Fibroblast of skin of right biceps (primary cell): Measurements from ENCODE around the gene UGT1A6.
"Not testable (repeated sequence)": the region's sequence is repeated elsewhere in the genome, so short reads cannot be mapped to it uniquely, and the experiment has no call there.

Experiments used
- DNase-seq: peaks from one replicate; pipeline ENCODE4 v3.0.0-alpha.2; 2013

UGT1A6 gene

GRCh38 chr2:233692648-233693047 lies at the start of gene UGT1A6:
TSS of gene UGT1A6 (plus strand) at chr2:233692890. CDS start at chr2:233693005, 115 bp downstream.
- DNase-seq: no peak

- no peak for DNase-seq
Observed at GRCh38 chr2:233643128-233643527, 49.6 kb upstream of the UGT1A6 start.

GRCh38 chr2:233646033-233646432 lies 46.7 kb upstream of the UGT1A6 start:
- DNase-seq: not testable (repeated sequence)

GRCh38 chr2:233650981-233651380 lies 41.7 kb upstream of the UGT1A6 start:
- no peak for DNase-seq

- DNase-seq: no peak
Observed at GRCh38 chr2:233651430-233651829, 41.3 kb upstream of the UGT1A6 start.

GRCh38 chr2:233654501-233654900 lies 38.2 kb upstream of the UGT1A6 start:
- no peak for DNase-seq

GRCh38 chr2:233655043-233655442 lies 37.6 kb upstream of the UGT1A6 start:
- no peak for DNase-seq

- DNase-seq: not testable (repeated sequence)
Observed at GRCh38 chr2:233655943-233656342, 36.7 kb upstream of the UGT1A6 start.

- no peak for DNase-seq
Observed at GRCh38 chr2:233656443-233656842, 36.2 kb upstream of the UGT1A6 start.

GRCh38 chr2:233658610-233659009 lies 34.1 kb upstream of the UGT1A6 start:
- DNase-seq: no peak

- DNase-seq: no peak
Observed at GRCh38 chr2:233663911-233664310, 28.8 kb upstream of the UGT1A6 start.

GRCh38 chr2:233668605-233669260 lies 24.0 kb upstream of the UGT1A6 start:
- no peak for DNase-seq

- no peak for DNase-seq
Observed at GRCh38 chr2:233671290-233672161, 21.2 kb upstream of the UGT1A6 start, which contains the start of gene UGT1A9. TSS of gene UGT1A9 (plus strand) at chr2:233671898. CDS start at chr2:233671935, 37 bp downstream.

GRCh38 chr2:233672886-233673285 lies 19.8 kb upstream of the UGT1A6 start:
- no peak for DNase-seq

GRCh38 chr2:233673896-233674295 lies 18.8 kb upstream of the UGT1A6 start:
- DNase-seq: no peak

GRCh38 chr2:233674314-233674713 lies 18.4 kb upstream of the UGT1A6 start:
- no peak for DNase-seq

GRCh38 chr2:233674995-233675394 lies 17.7 kb upstream of the UGT1A6 start:
- DNase-seq: no peak

GRCh38 chr2:233676046-233676445 lies 16.6 kb upstream of the UGT1A6 start:
- DNase-seq: peak; percentile 9

- DNase-seq: no peak
Observed at GRCh38 chr2:233679196-233679595, 13.5 kb upstream of the UGT1A6 start.

GRCh38 chr2:233680361-233681045 lies 12.2 kb upstream of the UGT1A6 start:
- no peak for DNase-seq

GRCh38 chr2:233681521-233682099 lies 11.1 kb upstream of the UGT1A6 start, which contains the start of gene UGT1A7:
TSS of gene UGT1A7 (plus strand) at chr2:233681901. CDS start at chr2:233681938, 37 bp downstream.
- no peak for DNase-seq

- no peak for DNase-seq
Observed at GRCh38 chr2:233684640-233685039, 8.1 kb upstream of the UGT1A6 start.

- no peak for DNase-seq
Observed at GRCh38 chr2:233686928-233687327, 5.8 kb upstream of the UGT1A6 start.
